ENCODE measurements around the gene ALK.
A peak's percentile ranks its signal among the peaks of the same experiment; 100 is the strongest.
"Not testable (repeated sequence)": the region's sequence is repeated elsewhere in the genome, so short reads cannot be mapped to it uniquely, and the experiment has no call there.

Gene ALK

DNA sequence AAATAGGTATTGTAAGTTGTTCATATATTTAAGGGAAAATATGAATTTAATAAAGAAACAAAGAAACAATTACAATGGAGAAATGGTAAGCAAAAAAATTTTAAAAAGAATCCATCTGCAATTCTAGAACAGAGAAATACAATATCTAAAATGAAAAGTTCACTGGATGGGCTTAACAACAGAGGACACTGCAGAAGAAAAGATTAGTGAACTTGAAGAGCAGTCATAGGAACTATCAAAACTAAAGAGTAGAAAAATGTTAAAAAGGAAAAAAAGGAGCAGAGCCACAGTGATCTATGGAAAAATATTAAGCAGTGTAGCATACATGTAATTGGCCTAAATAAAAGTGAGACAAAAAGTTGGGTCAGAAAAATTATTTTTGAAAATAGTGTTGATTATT lies 83.5 kb downstream of the ALK start:
- no peak for DNase-seq

DNA sequence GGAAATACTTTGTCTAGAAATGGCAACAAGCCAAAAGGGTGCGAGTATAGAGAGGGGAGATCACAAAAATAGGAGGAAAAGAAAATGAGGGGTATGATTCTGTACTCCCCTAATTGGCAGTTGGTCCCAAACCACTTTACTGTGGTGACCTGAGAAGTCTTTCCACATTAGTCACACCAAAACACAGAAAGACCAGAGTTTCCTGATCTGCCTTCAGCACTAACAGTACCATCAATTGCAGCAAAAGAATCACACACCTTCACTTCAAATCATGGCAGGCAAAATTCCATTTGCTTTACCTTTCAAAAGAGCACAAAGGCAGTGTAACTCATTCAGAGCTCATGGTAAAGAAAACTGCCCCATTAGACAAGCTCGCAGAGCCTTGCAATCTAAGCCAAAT lies 86.8 kb downstream of the ALK start:
- no peak for DNase-seq

DNA sequence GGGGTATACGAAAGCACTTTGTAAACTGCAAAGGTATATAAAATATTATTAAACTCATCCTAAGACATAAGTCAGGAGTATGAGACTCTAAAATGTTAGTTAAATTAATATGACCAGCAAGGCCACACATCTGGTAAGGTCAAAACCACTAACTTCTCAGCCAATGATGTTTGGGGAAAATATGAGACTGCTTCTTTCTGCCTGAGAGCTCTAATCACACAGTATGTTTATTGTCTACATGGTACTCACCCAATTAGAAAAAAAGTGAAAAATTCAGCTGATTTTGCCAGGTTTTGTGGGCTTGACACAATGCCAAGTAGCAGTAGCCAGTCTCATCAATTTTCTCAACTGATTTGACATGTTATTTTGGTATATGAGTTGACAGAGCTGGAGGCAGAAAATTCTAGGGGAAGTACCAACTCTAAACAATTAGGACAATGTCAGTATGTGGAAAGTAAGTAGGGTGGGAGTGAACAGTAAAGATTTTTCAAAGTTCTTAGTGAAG lies 87.3 kb downstream of the ALK start:
- DNase-seq = no peak

DNA sequence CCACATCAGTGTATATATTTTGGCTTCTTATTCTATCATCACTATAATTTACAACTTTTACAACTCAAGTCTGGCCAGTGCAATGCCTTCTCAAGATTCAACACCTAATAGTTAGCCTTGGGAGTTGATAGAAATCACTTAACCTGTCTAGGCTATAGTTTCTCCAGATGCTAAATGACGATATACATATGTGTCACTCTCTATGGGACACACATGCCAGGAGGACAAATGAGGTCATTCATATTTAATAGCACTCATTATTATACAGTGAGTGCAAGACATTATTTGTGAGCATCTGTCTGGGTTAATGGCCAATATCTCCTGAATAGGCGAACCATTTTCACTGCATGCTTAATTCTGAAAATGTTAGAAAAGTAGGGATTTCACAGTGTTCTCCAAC lies 89.8 kb downstream of the ALK start:
- no peak for DNase-seq

DNA sequence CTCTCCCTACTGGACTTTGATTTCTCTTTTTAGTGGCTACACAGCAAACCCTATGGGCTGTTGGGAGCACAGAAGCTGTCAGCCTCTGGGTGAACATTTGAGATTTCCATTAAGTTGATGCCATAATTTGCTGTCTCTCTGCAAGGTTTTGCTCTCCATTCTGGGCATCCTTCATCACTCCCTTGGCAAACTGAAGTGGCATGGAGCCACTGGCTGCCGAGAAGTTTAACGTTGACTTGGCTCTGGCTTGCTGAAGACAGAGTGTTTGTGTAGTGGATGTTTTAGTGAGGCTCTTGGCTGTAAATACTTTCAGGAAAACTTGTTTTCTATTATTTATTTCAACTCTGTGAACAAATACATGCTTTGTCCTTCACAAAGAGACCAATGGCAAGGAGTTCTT lies 91.5 kb downstream of the ALK start:
- DNase-seq = peak; percentile 35

DNA sequence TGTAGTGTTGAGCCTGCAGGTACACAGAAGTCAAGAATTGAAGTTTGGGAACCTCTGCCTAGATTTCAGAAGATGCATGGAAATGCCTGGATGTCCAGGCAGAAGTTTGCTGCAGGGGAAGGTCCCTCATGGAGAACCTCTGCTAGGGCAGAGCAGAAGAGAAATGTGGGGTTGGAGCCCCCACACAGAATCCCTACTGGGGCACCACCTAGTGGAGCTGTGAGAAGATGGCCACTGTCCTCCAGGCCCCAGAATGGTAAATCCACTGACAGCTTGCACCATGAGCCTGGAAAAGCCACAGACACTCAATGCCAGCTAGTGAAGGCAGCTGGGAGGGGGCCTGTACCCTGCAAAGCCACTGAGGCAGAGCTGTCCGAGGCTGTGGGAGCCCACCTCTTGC lies 97.2 kb downstream of the ALK start:
- not testable (repeated sequence) for DNase-seq

DNA sequence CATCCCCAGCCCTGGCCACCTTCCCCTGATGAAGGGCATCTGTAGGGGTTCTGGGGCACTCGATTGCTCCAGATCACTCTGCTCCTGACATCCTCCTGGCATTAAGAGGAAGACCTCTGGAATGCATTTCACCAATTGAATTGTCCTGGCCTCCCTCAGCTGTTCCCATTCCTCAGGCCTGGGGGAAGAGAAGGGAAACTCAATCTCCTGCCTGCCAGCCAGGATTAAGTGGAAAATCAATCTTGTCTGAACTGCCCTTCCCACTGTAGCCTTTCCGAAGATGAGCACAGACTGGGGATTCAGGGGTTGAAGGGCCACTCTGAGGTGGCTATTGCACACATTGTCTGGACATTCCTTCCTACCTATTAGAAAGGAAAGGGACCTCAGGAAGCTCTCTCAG lies 99.8 kb downstream of the ALK start:
- DNase-seq = no peak

DNA sequence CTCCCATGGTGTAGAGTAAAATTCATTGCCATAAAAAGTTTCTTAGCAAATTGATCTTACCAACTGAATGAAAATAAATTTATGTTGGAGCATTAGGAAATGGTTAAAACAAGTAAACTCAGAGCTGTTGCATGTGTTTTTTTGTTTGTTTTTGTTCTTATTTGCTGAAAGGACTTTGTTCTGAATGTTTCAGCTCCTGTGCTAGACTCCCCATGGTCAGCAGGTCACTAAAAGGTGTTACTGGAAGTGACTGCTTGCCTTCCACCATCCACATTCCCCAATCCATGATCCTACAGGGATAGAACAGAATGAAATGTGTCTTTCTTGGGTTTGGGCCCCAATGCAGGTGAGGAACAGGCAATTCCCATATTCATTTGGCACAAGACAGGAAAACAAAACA lies 101.8 kb downstream of the ALK start:
- DNase-seq = no peak

DNA sequence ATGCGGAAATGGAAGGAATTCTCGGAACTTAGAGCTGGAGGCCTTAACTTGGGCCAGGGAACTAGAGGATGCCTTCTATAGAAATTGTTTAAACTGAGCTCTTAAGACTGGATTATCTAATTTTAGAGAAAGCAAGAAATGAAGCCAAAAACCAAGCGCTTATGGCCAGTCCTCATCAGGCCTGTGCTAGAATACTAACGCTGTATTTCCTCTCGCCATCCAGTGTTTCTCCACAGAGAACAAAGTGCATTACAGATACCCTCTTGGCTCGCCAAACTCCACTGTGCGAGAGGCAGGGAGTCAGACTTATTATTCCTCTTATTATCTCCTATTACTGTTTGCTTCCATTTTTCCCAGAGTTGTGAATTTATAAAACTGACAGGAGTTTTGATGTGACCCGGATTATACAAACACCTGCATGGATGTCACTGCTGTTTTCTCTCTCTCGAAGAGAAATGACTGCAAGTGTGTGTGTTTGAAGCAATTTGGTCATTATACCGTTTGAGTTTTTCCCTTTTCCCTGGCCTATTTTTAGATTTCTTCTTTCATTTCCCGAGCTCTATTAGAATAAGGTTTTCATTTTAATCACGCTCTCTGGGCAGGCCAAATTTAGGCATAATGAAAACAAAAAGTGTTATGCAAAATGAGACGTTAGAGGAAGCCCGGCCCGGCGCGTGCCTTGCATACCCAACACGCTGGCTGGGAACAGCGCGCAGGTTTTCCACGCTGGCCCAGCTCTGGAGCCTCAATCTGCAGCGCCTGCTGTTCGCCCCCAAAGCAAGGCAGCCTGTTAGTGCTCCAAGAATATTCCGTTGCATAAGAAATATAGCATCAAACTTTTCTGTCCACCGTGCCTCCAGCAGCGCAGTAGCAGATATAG lies 103.3 kb downstream of the ALK start:
- DNase-seq = peak; percentile 75

DNA sequence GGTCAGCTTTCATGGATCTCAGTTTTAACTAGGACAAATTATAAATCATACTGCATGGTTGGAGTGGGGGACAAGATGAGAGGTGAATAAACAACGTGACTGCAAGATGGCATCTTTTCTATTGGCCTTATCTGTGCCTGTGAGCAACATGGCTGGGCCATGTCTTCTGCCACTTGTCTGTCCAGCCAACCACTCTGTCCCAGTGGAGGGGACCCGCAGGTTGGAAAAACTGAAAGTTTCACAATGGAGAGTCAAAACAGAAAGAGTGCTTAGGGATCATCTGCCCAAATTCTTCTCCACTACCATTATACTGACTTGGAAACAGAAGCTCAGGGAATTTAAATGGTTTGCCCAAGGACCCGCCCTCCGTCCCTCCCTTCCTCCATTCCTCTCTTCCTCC lies 104.1 kb downstream of the ALK start:
- DNase-seq = no peak

DNA sequence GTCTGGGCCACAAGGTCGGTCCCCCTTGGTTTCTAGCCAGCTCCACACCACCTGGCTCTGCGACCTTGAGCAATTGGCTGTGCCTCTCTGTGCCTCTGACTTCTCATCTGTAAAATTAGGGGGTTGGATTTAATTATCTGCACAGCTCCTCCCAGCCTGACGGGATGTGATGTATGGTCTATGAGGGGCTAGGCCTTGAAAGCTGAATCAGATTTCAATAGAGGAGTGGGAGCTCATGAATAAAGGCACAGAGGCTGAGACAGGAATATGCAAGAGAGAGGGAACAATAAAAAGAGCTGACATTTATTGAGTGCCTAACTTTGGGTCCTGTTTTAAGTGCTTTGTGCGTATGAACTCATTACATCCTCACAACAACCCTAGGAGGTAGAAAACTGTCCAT lies 104.7 kb downstream of the ALK start:
- DNase-seq = no peak

DNA sequence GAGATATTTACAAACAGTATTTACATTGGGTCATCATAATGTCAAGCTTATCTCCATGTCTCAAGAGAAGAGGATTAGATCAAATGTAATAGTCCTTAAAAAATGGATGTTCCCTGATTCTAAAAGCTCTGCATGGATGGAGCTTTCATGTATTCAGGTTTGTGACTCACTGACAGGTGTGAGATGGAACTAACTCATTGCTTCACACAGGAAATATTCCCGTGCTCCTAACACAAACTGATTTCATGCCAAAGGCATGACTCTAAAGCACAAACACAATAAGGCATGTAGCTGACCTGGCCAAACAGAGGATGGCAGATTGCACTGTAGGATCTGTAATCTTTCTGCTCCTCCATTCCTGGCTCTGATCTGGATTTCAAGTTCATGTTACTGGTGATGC lies 110.0 kb downstream of the ALK start:
- DNase-seq = no peak

DNA sequence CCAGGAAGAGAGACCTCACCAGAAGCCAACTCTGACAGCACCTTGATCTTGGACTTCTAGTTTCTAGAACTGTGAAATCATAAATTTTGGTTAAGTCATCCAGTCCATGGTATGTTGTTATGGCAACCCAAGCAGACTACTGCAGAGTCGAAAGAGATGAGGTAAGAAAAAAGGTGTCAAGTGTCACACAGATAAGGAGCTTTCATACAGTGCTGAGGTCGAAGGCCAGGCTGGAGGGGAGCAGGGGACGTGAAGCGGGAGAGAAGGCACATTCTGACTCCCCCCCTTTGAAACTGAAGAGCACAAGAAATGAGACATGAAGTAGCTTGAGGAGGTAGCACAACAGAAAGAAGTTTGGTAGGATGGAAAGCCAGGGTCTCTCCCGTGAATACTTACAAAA lies 110.4 kb downstream of the ALK start:
- no peak for DNase-seq

DNA sequence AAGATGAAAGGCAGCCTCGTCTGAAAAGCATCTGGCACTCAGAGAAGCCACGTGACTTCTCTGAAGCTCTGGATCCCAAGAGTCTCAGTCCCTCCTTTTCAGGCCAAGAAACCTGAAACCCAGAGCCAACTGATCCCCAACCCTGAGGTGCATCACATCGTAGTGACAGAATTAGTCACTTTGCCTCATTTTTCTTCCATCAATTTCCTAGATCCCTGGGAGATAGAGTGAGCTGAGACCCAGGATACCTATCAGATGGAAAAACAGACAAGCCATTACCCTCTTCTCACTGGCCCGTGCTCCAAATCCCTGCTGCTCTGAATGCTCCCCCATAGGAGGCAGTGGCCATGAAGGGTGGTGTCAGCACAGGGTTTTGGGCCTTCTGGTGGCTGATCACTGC lies 113.1 kb downstream of the ALK start:
- DNase-seq = no peak

DNA sequence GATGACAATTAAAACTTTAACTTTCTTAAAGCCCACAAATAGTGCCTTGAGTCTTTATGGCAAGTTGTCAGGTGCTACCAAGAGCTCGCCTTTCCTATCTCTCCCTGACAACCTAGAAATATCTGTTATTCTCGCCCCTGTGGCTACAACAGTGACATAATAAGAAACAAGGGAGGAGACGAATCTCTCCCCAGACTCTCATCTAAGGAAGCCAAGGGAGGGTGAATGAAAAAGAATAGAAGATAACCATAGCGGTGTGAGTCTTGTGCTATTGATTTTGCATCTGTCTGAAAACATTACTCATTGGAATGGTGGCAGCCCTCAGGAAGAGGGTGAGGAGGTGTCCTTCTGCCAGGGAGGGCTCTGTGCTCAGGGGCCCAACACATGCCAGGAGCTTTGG lies 114.3 kb downstream of the ALK start:
- DNase-seq = no peak

DNA sequence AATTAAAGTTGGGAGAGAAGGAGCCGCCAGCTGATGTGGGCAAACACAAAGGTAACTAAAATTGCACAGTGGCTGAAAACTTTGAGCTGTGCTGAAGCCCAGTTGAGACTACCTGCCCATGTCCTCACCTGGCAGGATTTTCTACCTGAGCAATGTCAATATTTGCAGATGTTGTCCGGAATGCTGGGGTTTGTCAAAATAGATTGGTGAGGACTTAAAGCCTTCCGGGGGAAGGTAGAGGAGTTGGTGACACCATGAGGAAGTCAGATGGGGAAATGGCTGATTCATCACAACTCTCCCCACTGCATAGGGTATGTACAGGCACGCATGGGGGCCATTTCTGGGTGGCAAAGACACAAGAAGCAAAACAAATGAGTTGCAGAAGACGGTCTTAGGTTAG lies 114.9 kb downstream of the ALK start:
- DNase-seq = no peak

DNA sequence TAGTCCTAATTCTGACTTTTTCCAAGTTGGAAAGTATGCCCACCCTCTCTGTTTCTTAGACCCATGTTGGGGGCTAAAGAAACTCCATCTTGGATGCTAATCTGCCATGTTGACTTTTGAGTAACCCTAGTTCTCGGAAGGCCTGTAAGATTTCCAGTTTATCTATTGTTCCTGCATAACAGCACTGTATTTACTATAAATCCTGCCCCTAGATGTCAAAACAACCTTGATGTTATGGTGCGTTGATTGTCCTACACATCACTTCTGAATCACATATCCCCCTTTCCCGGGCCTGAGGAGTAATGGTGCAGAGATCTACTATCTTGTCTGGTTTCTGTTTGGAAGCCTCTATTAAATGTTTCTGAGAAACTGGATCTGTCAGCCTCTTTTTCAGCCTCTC lies 116.7 kb downstream of the ALK start:
- DNase-seq = no peak

DNA sequence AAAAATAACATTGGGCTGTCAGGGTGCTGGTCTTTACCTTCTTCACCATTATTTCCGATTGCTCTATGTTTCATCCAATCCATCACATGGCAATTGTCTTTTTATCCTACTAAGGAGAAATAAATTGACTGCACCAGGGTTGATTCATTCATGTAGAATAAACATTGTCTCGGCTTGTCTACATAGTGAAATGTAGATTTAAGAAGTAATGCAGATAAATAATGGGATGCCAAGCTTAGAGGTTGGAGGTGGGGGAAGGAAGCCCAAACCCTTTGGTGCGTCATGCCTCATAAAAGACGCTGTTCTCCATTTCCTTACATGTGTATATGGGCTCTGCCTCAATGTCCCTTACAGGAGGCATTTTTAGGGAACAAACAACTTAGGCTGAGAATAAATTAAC lies 117.8 kb downstream of the ALK start:
- DNase-seq = no peak

DNA sequence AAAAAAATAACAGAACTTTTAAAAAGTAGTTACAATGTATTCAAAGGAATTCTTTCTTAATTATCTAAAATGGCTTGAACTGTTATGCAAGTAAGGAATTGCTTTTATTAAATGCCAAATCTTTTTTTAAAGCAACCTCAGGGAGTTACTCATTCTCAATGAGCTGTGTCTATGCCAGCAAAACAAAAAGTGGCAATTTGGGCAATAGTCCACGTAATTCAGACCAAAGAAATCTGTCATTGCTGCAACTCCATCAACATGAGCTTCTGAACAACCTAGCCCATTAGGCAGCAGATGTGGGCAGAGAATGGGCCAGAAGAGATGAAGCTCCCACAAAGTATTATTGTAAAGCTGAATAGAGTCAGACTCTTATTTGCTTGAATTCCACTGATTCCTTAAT lies 118.4 kb downstream of the ALK start:
- DNase-seq = no peak

DNA sequence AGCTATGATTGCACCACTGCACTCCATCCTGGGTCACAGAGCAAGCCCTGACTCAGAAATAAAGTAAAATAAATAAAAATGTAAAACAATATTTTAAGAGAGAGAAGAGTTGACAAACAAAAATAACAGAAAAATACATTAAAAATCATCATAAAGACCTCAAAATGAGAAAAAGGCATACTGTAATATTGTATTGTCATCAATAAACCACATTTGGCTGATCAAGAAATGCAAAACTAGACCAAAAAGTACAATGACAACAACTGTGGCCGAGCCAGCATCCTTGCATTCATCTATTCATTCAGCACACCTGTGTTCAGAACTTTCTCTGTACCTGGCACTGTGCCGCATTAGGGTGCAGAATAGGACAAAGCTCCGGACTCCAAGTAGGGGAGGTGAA lies 121.8 kb downstream of the ALK start:
- no peak for DNase-seq

DNA sequence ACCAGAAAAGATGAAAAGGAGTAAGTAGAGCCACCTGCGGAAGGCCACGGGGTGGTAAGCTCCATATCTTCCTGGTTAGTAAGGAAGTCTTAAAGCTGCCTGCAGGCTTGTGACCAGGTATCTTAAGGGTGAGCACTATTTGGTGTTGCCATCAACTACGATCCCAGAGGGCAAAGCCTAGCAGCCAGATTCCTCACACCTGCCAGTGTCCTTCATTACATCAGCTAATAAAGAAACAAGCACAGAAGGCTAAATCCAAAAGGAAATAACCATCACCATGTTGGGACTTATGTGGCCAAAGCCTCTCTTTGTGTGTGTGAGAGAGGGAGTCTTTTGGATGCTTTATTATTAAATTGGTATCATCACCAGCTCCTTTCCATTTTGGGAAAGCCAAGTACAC lies 123.5 kb downstream of the ALK start:
- no peak for DNase-seq

DNA sequence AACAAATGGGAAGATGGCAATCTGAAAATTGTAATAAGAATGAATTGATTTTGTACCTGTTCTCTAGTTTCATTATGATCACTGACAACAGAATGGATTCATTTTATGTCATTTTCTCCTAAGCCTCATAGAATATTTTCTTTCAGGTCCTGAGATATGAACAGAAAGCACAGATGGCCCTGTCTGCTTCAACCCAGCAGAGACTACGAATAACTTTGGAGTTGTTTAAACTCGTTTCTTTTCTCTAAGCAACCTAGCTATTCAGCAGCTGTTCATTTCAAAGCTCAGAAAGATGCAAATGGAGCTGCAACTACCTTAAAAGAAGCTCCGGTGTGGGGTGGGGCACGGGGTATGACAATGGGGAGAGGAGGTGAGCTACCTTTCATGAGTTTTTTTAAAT lies 124.9 kb downstream of the ALK start:
- no peak for DNase-seq

DNA sequence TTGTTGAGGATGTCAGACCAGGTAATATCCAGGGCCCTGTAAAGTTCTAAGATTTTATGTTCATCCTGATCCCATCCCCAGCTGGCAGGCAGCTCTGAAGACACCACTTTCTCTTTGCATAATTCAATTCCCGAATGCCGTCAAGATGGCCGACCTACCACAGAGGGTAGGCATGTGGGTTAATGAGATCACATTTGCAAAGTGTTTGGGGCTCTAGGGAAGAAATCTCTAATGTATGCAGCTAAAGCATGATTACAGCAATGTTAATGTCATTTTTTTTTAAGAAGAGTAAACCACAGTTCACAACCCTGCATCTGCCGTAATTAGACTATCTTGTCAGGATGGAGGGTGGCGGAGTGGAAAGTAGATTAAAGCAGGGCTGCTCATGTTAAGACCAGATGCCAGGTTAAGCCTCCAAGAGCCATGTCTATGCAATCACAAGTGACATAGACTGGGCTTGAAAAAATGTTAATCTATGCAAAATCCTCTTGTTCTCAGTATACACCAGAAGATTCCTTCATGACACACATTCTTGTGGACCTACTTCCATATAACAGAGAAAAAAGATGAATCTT lies 131.4 kb downstream of the ALK start:
- DNase-seq = no peak

Data from midbrain (tissue), 1 donor.